Measurements from ENCODE around the gene ATRX.
A peak's percentile ranks its signal among the peaks of the same experiment; 100 is the strongest.

ATRX gene

GRCh38 chrX:77814210-77814609 lies 28.2 kb upstream of the ATRX start:
- Histone ChIP-seq H3K4me3 (ENCODE audit: low read length) (no peak overlapping the region), H4K5ac (ENCODE audit: low read length) (no peak overlapping the region)
- DNase-seq = no peak

GRCh38 chrX:77802201-77802600 lies 16.2 kb upstream of the ATRX start:
- WGBS (ENCODE audit: extremely low coverage, insufficient coverage, low lambda C conversion rate) = no CpG with 5 or more reads among the region's 1 CpG
- Histone ChIP-seq H2BK5ac (ENCODE audit: low read length) (no peak overlapping the region), H3K27ac (ENCODE audit: low read depth, low read length) (no peak overlapping the region), H4K8ac (ENCODE audit: low read depth, low read length) (no peak overlapping the region), H3K18ac (ENCODE audit: low read length) (no peak overlapping the region), H3K4me3 (ENCODE audit: low read length) (no peak overlapping the region), H3K36me3 (ENCODE audit: control insufficient read depth, insufficient read depth, low read length) (no peaks in the 10 kb centered on the region), H3K4ac (ENCODE audit: low read depth, low read length) (no peak overlapping the region), H3K56ac (ENCODE audit: low read length) (no peak overlapping the region), H2BK120ac (ENCODE audit: low read depth, low read length) (no peak overlapping the region), H3K4me2 (ENCODE audit: low read length) (no peak overlapping the region), H2BK15ac (replicated peaks; ENCODE audit: low read depth) (no peak overlapping the region), H3K27me3 (ENCODE audit: insufficient read depth, low read length, poor library complexity) (no peaks in the 10 kb centered on the region), H3K79me2 (ENCODE audit: control insufficient read depth, insufficient read depth, low read length) (no peaks in the 10 kb centered on the region), H2AK5ac (ENCODE audit: low read length) (no peak overlapping the region), H4K5ac (ENCODE audit: low read length) (no peak overlapping the region), H3K79me1 (ENCODE audit: low read length) (no peaks in the 10 kb centered on the region), H3K4me1 (ENCODE audit: control insufficient read depth, low read depth, low read length) (no peaks in the 10 kb centered on the region), H3K23ac (ENCODE audit: low read length) (no peak overlapping the region), H3K9ac (ENCODE audit: low read length) (no peak overlapping the region)
- no peak for DNase-seq

More at GRCh38 chrX:77814210-77814609, 28.2 kb upstream of the ATRX start:
- Histone ChIP-seq H3K79me2 (ENCODE audit: control insufficient read depth, insufficient read depth, low read length) (no peaks in the 10 kb centered on the region), H3K4me2 (ENCODE audit: low read length) (no peak overlapping the region), H3K4me1 (ENCODE audit: control insufficient read depth, low read depth, low read length) (no peaks in the 10 kb centered on the region), H3K18ac (ENCODE audit: low read length) (no peak overlapping the region), H3K27me3 (ENCODE audit: insufficient read depth, low read length, poor library complexity) (no peaks in the 10 kb centered on the region), H3K56ac (ENCODE audit: low read length) (no peak overlapping the region), H3K36me3 (ENCODE audit: control insufficient read depth, insufficient read depth, low read length) (no peaks in the 10 kb centered on the region), H3K23ac (ENCODE audit: low read length) (no peak overlapping the region), H3K27ac (ENCODE audit: low read depth, low read length) (no peak overlapping the region), H2BK5ac (ENCODE audit: low read length) (no peak overlapping the region), H2AK5ac (ENCODE audit: low read length) (no peak overlapping the region), H2BK15ac (replicated peaks; ENCODE audit: low read depth) (no peak overlapping the region), H3K4ac (ENCODE audit: low read depth, low read length) (no peak overlapping the region), H3K79me1 (ENCODE audit: low read length) (no peaks in the 10 kb centered on the region), H2BK120ac (ENCODE audit: low read depth, low read length) (no peak overlapping the region), H3K9ac (ENCODE audit: low read length) (no peak overlapping the region), H4K8ac (ENCODE audit: low read depth, low read length) (no peak overlapping the region)
- WGBS (ENCODE audit: extremely low coverage, insufficient coverage, low lambda C conversion rate) = no CpG with 5 or more reads among the region's 1 CpG

GRCh38 chrX:77795124-77795523 lies 9.1 kb upstream of the ATRX start:
- H3K56ac ChIP-seq (ENCODE audit: low read length) = no peak overlapping the region
- DNase-seq = no peak
- no peak overlapping the region for H3K18ac ChIP-seq (ENCODE audit: low read length)
- H3K27me3 ChIP-seq (ENCODE audit: insufficient read depth, low read length, poor library complexity) = no peaks in the 10 kb centered on the region
- no peak overlapping the region for H3K9ac ChIP-seq (ENCODE audit: low read length)
- no peak overlapping the region for H3K23ac ChIP-seq (ENCODE audit: low read length)
- no peak overlapping the region for H2BK15ac ChIP-seq (replicated peaks; ENCODE audit: low read depth)
- H2BK120ac ChIP-seq (ENCODE audit: low read depth, low read length) = no peak overlapping the region
- no peaks in the 10 kb centered on the region for H3K79me1 ChIP-seq (ENCODE audit: low read length)
- no CpG with 5 or more reads among the region's 1 CpG for WGBS (ENCODE audit: extremely low coverage, insufficient coverage, low lambda C conversion rate)
- H3K4me3 ChIP-seq (ENCODE audit: low read length) = no peak overlapping the region
- H3K27ac ChIP-seq (ENCODE audit: low read depth, low read length) = no peak overlapping the region
- H4K5ac ChIP-seq (ENCODE audit: low read length) = no peak overlapping the region
- no peak overlapping the region for H3K4me2 ChIP-seq (ENCODE audit: low read length)
- H3K4ac ChIP-seq (ENCODE audit: low read depth, low read length) = no peak overlapping the region
- H2AK5ac ChIP-seq (ENCODE audit: low read length) = no peak overlapping the region
- H4K8ac ChIP-seq (ENCODE audit: low read depth, low read length) = no peak overlapping the region
- H3K79me2 ChIP-seq (ENCODE audit: control insufficient read depth, insufficient read depth, low read length) = no peaks in the 10 kb centered on the region
- no peak overlapping the region for H2BK5ac ChIP-seq (ENCODE audit: low read length)
- no peaks in the 10 kb centered on the region for H3K36me3 ChIP-seq (ENCODE audit: control insufficient read depth, insufficient read depth, low read length)
- H3K4me1 ChIP-seq (ENCODE audit: control insufficient read depth, low read depth, low read length) = no peaks in the 10 kb centered on the region

GRCh38 chrX:77793946-77794345 lies 7.9 kb upstream of the ATRX start:
- Histone ChIP-seq H3K27me3 (ENCODE audit: insufficient read depth, low read length, poor library complexity) (no peaks in the 10 kb centered on the region), H3K18ac (ENCODE audit: low read length) (no peak overlapping the region), H3K56ac (ENCODE audit: low read length) (no peak overlapping the region), H3K23ac (ENCODE audit: low read length) (no peak overlapping the region), H4K8ac (ENCODE audit: low read depth, low read length) (no peak overlapping the region), H3K27ac (ENCODE audit: low read depth, low read length) (no peak overlapping the region), H2BK120ac (ENCODE audit: low read depth, low read length) (no peak overlapping the region), H4K5ac (ENCODE audit: low read length) (no peak overlapping the region), H2BK5ac (ENCODE audit: low read length) (no peak overlapping the region), H2AK5ac (ENCODE audit: low read length) (no peak overlapping the region), H3K4me1 (ENCODE audit: control insufficient read depth, low read depth, low read length) (no peaks in the 10 kb centered on the region), H2BK15ac (replicated peaks; ENCODE audit: low read depth) (no peak overlapping the region), H3K4ac (ENCODE audit: low read depth, low read length) (no peak overlapping the region), H3K4me2 (ENCODE audit: low read length) (no peak overlapping the region), H3K4me3 (ENCODE audit: low read length) (no peak overlapping the region), H3K79me1 (ENCODE audit: low read length) (no peaks in the 10 kb centered on the region), H3K36me3 (ENCODE audit: control insufficient read depth, insufficient read depth, low read length) (no peaks in the 10 kb centered on the region), H3K9ac (ENCODE audit: low read length) (no peak overlapping the region), H3K79me2 (ENCODE audit: control insufficient read depth, insufficient read depth, low read length) (no peaks in the 10 kb centered on the region)
- DNase-seq = no peak
- no CpG with 5 or more reads among the region's 6 CpGs for WGBS (ENCODE audit: extremely low coverage, insufficient coverage, low lambda C conversion rate)

GRCh38 chrX:77788050-77788449 lies 2.0 kb upstream of the ATRX start:
- Histone ChIP-seq H3K23ac (ENCODE audit: low read length) (no peak overlapping the region), H2BK120ac (ENCODE audit: low read depth, low read length) (no peak overlapping the region), H3K18ac (ENCODE audit: low read length) (no peak overlapping the region), H3K4me3 (ENCODE audit: low read length) (no peak overlapping the region), H4K5ac (ENCODE audit: low read length) (no peak overlapping the region), H2BK15ac (replicated peaks; ENCODE audit: low read depth) (no peak overlapping the region), H3K56ac (ENCODE audit: low read length) (no peak overlapping the region), H3K27ac (ENCODE audit: low read depth, low read length) (no peak overlapping the region), H3K79me2 (ENCODE audit: control insufficient read depth, insufficient read depth, low read length) (peaks cover 23% of the 10 kb centered on the region), H3K4me1 (ENCODE audit: control insufficient read depth, low read depth, low read length) (no peaks in the 10 kb centered on the region), H2AK5ac (ENCODE audit: low read length) (no peak overlapping the region), H3K4me2 (ENCODE audit: low read length) (no peak overlapping the region), H3K4ac (ENCODE audit: low read depth, low read length) (no peak overlapping the region), H2BK5ac (ENCODE audit: low read length) (no peak overlapping the region), H3K9ac (ENCODE audit: low read length) (no peak overlapping the region), H3K27me3 (ENCODE audit: insufficient read depth, low read length, poor library complexity) (no peaks in the 10 kb centered on the region), H3K79me1 (ENCODE audit: low read length) (no peaks in the 10 kb centered on the region), H4K8ac (ENCODE audit: low read depth, low read length) (no peak overlapping the region), H3K36me3 (ENCODE audit: control insufficient read depth, insufficient read depth, low read length) (no peaks in the 10 kb centered on the region)
- no CpG with 5 or more reads among the region's 2 CpGs for WGBS (ENCODE audit: extremely low coverage, insufficient coverage, low lambda C conversion rate)
- DNase-seq = peak; percentile 3

GRCh38 chrX:77786365-77786680 lies 307 bp upstream of the ATRX start:
- Histone ChIP-seq H3K27me3 (ENCODE audit: insufficient read depth, low read length, poor library complexity) (no peaks in the 10 kb centered on the region), H3K56ac (ENCODE audit: low read length) (peak overlapping the region; percentile 15), H3K4ac (ENCODE audit: low read depth, low read length) (no peak overlapping the region), H3K4me1 (ENCODE audit: control insufficient read depth, low read depth, low read length) (no peaks in the 10 kb centered on the region), H3K18ac (ENCODE audit: low read length) (no peak overlapping the region), H3K27ac (ENCODE audit: low read depth, low read length) (no peak overlapping the region), H2AK5ac (ENCODE audit: low read length) (no peak overlapping the region), H3K4me2 (ENCODE audit: low read length) (no peak overlapping the region), H3K9ac (ENCODE audit: low read length) (no peak overlapping the region), H3K79me2 (ENCODE audit: control insufficient read depth, insufficient read depth, low read length) (peaks cover 33% of the 10 kb centered on the region), H3K36me3 (ENCODE audit: control insufficient read depth, insufficient read depth, low read length) (no peaks in the 10 kb centered on the region), H3K23ac (ENCODE audit: low read length) (no peak overlapping the region), H2BK120ac (ENCODE audit: low read depth, low read length) (no peak overlapping the region), H4K5ac (ENCODE audit: low read length) (no peak overlapping the region), H4K8ac (ENCODE audit: low read depth, low read length) (no peak overlapping the region), H3K79me1 (ENCODE audit: low read length) (no peaks in the 10 kb centered on the region), H2BK5ac (ENCODE audit: low read length) (no peak overlapping the region), H3K4me3 (ENCODE audit: low read length) (no peak overlapping the region), H2BK15ac (replicated peaks; ENCODE audit: low read depth) (no peak overlapping the region)
- no CpG with 5 or more reads among the region's 5 CpGs for WGBS (ENCODE audit: extremely low coverage, insufficient coverage, low lambda C conversion rate)
- DNase-seq = no peak

Data from mesendoderm (in vitro differentiated cells).